ENCODE measurements around the gene CCDC169. TPM values are rescaled to one million over a fixed set of nuclear protein-coding genes. Genes with fewer than 3 reads are reported as not detected.

The CCDC169 gene
- total RNA-seq, 1 experiment from 2014 or later: 1.3 TPM

- DNase-seq (ENCODE audit: low read depth): no peak
Measured at GRCh38 chr13:36244073-36244472, 53.5 kb downstream of the CCDC169 start.

DNA sequence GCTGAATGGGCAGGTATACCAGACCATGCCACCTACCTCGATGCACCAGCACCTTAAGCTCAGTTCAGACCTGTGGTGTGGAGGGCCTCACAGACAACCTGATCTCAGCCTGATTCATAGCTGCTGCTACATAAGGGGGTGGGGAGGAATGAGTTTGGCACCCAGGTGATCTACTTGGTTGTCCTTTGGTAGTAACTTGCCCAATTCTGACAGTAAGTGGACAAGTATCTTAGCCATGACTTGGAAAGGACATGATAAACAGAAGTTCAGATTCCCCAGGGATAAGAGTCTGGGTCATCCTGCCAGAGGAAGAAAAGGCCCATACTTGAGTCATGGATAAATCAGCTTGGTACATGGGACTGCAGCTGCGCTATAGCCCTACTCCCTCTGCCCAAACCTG lies 54.9 kb downstream of the CCDC169 start:
- no peak for DNase-seq (ENCODE audit: low read depth)

- no peak for DNase-seq (ENCODE audit: low read depth)
Measured at GRCh38 chr13:36231236-36231635, 66.4 kb downstream of the CCDC169 start.

DNA sequence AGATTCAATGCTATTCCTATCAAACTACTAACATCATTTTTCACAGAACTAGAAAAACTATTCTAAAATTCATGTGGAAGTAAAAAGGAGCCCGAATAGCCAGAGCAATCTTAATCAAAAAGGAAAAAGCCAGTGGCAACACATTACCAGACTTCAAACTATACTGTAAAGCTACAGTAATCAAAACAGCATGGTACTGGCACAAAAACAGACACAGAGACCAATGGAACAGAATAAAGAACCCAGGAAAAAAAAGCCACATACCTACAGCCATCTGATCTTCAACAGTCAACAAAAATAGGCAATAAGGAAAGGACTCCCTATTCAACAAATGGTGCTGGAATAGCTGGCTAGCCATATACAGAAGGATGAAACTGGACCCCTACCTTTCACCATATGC lies 72.9 kb downstream of the CCDC169 start:
- DNase-seq (ENCODE audit: low read depth): no peak

GRCh38 chr13:36219883-36220282 lies 77.7 kb downstream of the CCDC169 start:
- DNase-seq (ENCODE audit: low read depth): no peak

GRCh38 chr13:36217456-36217855 lies 80.2 kb downstream of the CCDC169 start:
- DNase-seq (ENCODE audit: low read depth): no peak

DNA sequence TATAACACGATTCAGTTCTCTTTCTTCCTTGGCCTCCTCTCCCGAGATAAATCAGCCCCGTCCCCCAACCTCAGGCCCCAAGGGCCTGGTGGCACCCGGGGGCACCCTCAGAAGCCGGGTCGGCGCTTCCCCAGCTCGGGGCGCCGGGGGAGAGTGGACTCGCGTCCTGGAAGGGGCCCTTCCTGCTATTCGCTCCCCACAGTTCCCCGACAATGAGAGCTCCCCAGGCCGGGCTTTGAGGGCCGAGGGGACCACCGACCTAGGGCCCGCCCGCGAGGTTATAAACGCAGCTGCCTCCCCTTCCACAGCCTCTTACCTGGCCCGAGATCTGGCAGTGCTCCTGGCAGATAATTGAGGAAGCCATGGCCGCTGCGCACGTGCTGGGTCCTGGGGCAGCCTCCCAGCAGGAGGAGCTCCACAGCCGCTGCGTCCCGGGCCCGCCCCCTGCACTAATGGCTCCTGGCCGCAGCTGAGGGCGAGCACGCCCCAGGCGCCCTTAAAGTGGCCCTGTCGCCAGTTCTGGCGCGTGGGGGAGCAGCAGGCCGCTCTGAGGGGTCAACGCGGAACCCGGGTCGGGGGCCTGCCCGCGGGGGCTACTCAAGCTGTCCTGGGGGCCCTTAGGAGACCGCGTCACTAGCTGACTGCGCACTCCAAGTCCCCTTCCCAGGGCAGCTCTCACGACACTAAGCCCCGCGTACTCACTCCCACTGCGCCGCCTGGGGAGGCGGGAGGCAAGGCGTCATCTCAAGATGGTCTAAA lies 83.3 kb downstream of the CCDC169 start, which contains the start of gene SOHLH2:
TSS of gene SOHLH2 (minus strand) at position 394 of the 759 bp plus-strand sequence. CDS start at position 364, 30 bp downstream.
- no peak for DNase-seq (ENCODE audit: low read depth)

DNA sequence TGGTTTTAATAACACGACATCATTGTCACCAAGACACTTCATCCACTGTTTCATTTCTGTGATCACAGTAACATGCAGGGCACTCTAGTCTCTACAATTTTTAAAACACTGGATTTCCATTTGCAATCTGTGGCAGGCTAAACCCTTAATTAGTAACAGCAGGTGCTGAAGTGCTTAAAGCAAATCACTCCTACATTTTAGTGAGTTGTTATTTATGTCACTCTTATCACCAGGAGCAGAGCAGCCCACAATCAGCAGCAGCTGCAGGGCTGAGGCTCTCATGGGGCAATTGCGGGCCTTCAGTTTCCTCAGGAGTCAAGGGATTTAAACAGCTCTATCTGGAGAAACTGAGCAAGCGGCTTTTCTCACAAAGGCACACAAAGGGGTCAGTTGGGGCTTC lies 84.8 kb downstream of the CCDC169 start:
- DNase-seq (ENCODE audit: low read depth): no peak

GRCh38 chr13:36211567-36211966 lies 86.0 kb downstream of the CCDC169 start:
- no peak for DNase-seq (ENCODE audit: low read depth)

- DNase-seq (ENCODE audit: low read depth): no peak
Measured at GRCh38 chr13:36210738-36211137, 86.9 kb downstream of the CCDC169 start.

DNA sequence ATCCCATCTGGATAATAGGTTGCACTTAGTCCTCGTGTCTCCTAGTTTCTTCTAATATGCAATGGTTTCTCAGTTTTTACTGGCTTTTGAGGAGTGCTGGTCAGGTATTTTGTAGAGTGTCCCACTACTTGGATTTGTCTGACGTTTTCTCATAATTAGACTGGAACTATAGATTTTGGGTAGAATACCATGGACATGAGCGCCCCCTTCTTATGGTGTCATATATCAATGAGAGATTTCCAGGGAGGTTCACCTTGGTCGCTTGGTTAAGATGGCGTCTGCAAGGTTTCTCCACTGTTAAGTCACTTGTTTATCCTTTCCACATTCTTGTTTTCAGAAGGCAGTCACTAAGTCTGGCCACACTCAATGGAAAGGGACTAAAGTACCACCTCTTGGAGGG lies 89.9 kb downstream of the CCDC169 start:
- DNase-seq (ENCODE audit: low read depth): peak; percentile 14

DNA sequence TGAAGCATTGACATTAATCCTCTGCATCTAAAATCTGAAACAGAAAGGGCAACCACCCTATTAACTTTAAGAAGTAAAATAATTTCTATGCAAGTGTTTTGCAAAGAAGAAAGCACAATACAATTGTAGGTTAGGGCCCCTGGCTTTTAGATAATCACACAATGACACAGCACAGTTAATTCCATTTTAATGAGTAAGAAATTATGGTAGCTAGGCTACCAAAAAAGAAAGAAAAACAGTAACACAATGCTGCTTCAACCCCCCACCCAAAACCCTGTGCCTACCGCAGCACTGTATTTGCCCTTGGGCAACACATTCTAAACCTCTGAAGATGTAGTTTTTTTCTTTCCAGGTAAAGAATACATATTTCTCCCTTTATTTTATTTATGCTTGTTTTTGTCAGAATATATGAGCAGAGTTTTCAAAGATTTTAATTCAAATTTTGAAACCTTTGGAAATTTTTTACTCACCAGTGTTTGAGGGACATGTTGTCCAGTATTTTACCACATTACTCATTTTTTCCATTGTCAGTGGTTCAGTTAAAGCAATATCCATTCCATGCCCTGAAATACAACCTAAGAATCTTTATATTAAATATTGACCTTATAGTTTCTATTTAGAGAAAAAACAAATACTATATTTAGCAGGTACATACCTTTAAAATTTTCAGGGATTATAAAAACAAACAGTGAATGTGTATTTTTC lies 104.3 kb downstream of the CCDC169 start:
- DNase-seq (ENCODE audit: low read depth): peak; percentile 75

DNA sequence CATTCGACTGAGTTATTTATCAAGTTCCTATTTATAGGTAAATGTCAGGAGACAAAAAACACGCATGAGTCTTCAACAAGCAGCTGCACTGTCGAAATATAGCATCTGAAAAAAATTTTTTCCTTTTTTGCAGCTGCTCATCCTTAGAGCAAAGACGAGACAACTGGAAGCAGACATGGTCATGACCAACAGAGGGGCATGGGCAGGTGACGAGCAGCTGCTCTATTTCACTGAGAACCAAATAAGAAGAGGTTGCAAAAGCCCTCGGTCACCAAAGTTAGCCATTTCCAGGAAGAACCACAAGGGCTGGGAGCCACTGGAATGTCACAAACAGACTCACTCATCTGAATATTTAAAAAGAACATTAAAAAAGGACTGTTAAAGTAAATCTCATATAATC lies 105.4 kb downstream of the CCDC169 start:
- DNase-seq (ENCODE audit: low read depth): no peak

GRCh38 chr13:36190771-36191170 lies 106.8 kb downstream of the CCDC169 start:
- DNase-seq (ENCODE audit: low read depth): no peak

- DNase-seq (ENCODE audit: low read depth): no peak
Measured at GRCh38 chr13:36188441-36188840, 109.2 kb downstream of the CCDC169 start.

DNA sequence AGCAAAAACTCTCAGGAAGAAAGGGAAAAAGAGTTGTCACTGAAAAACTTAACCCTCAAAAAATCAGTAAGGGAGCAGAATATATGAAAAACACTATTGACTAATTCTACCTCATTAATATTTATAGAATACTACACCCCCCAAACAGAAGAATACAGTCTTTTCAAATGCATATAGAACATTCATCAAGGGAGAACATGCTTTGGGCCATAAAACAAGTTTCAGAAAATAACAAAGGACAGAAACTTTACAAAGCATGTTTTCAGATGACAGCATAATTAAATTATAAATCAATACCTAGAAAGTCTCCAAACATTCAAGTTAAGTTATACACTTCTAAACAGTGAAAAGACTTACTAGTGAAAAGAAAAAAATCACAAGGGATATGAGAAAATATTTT lies 113.7 kb downstream of the CCDC169 start:
- no peak for DNase-seq (ENCODE audit: low read depth)

Other genes starting within 250 kb of the CCDC169 start
- gene DCLK1, start 166.4 kb downstream of the CCDC169 start, total RNA-seq (2014; rRNA removed; shearing (Covaris generic)): 7.0 and 8.9 TPM in 2 replicates
- 0.17 and 0.24 TPM in 2 replicates for gene SOHLH2, start 83.3 kb downstream of the CCDC169 start, total RNA-seq (2014; rRNA removed; shearing (Covaris generic))
- 37.6 and 48.5 TPM in 2 replicates for gene SPART, start 48.6 kb upstream of the CCDC169 start, total RNA-seq (2014; rRNA removed; shearing (Covaris generic))
- gene CCNA1, start 134.7 kb upstream of the CCDC169 start, total RNA-seq (2014; rRNA removed; shearing (Covaris generic)): 3.1 and 4.9 TPM in 2 replicates

Data from Daoy (cell line).